ENCODE measurements around the gene ADH7. TPM values are rescaled to one million over a fixed set of nuclear protein-coding genes. Genes with fewer than 3 reads are reported as not detected.

Gene ADH7
- total and polyA plus RNA-seq, 2 of the 8 experiments (the other 6 are each of a cell fraction or from before 2014, with no cell fraction given) = not detected

DNA sequence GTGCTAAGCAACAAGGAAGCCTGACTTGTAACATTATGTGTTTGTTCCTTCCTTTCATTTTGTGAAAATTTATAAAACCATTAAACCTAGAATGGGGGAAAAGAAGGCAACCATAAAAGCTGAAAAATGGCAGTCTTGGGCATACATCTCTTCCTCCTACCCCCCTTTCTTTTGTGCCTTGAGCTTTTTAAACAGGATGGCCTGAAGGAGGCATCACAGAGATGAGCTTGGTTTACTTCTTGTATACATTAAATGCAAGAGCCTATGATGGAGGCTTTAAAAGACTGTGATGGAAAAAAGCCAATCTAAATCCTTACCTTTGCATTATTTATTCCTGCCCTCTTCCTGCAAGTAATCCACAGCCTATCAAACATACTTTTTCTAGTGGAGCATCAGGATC lies 36.2 kb upstream of the ADH7 start (continued):
- TF ChIP-seq, protein P1, sequence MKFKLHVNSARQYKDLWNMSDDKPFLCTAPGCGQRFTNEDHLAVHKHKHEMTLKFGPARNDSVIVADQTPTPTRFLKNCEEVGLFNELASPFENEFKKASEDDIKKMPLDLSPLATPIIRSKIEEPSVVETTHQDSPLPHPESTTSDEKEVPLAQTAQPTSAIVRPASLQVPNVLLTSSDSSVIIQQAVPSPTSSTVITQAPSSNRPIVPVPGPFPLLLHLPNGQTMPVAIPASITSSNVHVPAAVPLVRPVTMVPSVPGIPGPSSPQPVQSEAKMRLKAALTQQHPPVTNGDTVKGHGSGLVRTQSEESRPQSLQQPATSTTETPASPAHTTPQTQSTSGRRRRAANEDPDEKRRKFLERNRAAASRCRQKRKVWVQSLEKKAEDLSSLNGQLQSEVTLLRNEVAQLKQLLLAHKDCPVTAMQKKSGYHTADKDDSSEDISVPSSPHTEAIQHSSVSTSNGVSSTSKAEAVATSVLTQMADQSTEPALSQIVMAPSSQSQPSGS (IDR thresholded peaks at IDR 0.05; ENCODE audit: low read length) = no peak

Measured in H1 (cell line).